Stimulated activated CD8-positive, alpha-beta memory T cell treated with anti-CD3 and anti-CD28 coated beads, Interleukin-7, amount 100 ng/mL, for 48 hours (primary cell): ENCODE results near the gene FLVCR2.

Experiments
- DNase-seq, 2 donors: peaks; one replicate each; pipeline ENCODE4 v3.0.0-alpha.2; 2020; ENCODE audit warnings: low read depth in 1 of 2; ENCODE audit errors: extremely low read depth in 1 of 2

The FLVCR2 gene, protein sequence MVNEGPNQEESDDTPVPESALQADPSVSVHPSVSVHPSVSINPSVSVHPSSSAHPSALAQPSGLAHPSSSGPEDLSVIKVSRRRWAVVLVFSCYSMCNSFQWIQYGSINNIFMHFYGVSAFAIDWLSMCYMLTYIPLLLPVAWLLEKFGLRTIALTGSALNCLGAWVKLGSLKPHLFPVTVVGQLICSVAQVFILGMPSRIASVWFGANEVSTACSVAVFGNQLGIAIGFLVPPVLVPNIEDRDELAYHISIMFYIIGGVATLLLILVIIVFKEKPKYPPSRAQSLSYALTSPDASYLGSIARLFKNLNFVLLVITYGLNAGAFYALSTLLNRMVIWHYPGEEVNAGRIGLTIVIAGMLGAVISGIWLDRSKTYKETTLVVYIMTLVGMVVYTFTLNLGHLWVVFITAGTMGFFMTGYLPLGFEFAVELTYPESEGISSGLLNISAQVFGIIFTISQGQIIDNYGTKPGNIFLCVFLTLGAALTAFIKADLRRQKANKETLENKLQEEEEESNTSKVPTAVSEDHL

DNA sequence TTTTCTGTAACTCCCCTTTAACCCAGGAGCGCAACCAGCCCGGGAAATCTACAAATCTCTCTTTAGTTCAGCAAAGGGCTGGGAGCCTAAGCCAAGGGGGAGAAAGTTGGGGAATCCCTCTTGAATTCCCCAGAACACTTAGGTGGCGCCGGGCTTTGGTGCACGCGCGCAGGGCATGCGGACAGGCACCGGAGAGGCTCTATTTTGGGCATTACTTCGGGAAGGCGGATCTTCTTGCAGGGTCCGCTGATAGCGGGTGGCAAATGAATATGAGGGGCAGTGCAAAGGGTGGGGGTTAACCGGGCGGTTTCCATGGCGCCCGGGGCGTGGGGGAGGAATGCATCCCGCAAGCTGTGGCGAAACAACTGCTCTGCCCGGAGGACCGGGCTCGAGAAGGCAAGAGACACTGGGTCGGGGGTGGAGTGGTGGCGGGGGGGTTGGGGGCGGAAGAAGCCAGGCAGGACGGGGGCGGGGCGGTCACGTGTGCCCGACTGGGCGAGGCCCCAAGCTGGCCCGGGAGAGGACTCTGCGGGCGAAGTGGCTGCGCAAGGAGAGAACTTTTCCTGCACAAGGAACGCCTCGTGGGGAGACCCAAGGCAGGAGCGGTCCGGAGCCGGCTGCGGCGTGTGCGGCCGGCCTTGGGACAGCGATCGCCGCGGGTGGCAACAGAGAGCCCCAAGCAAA, at the start of gene FLVCR2:
TSS of gene FLVCR2 (plus strand) at position 519 of the 684 bp plus-strand sequence. CDS start 353 bp downstream, outside the sequence.
- DNase-seq, result no peak

DNA sequence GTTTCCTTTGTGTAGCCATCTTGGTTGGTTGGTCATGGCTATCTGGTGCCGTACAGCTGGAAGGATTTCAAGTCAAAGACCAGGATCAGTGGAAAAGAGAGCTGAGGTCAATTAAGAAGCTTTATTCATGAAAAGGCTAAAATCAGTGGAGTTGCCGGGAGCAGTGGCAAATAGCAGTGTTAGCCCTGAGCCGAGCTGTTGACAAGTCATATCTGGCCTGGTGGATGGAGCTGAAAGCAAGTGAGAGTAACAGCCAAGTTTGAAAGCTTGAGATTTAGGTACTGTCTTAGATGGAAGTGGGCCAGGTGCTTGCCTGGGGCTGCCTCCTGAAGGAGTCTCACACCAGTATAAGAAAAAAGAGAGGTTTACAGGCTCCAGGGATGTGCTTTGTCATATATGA, 47.2 kb upstream of the FLVCR2 start:
- no peak for DNase-seq

DNA sequence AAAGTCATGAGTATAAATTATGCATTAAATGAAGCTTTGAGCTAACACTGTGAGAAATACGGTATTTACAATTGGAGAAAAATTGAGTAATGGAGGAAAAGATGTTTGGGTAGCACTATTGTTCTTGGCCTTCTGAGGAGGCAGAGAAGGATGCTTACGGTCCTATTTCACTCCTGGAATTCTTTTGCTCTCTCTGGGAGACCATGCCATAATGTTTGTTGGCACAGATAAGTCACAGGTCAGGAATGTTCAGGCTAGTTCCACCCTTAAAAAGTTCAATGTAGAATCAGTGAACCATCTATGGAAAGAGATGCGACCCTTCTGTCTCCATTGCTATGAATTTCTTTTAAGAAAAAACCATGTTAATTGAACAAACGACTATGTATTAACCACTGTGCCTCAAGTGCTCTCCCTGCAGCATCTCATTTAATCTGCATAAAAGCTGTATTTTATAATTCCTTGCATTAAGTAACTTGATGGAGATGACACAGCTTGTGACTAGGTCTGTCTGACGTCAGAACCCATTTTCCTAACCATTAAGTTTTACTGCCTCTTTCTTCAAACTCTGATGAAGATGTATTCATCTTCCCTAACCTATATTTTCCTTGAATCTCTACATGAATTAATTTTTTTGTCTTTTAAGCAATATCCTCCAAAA, 46.6 kb upstream of the FLVCR2 start:
- DNase-seq, result no peak

DNA sequence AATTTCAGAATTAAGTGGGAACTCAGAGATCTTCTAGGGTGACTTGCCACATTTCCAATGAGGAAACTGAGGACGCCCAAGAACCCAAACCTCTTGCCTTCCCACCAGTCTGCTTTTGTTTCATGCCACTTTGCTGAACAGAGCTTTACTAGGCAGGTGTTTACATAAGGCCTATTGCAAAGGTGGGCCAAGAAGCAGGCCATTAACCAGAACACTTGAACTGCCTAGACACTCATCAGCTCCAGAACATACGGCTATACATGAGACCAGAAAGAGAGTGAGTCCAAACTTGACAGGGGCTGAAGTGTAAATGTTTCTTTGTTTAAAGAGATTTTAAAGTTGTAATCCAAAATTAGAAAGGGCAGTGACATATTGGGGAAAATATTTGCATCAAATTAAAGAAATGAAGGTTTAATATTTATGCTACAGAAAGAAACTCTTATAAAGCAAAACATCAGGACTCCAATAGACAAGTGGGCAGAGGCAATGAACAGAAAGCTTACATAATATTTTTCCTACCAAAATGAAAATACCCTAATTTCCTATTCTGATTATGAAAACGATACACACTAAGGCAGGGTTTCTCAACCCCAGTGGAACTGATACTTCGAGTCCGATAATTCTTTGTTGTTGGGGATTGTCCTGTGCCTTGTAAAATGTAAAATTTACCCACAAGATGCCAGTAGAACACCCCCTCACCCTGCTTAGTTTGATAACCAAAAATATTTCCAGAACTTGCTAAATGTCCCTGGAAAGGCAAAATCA, 44.4 kb upstream of the FLVCR2 start:
- DNase-seq, result no peak

DNA sequence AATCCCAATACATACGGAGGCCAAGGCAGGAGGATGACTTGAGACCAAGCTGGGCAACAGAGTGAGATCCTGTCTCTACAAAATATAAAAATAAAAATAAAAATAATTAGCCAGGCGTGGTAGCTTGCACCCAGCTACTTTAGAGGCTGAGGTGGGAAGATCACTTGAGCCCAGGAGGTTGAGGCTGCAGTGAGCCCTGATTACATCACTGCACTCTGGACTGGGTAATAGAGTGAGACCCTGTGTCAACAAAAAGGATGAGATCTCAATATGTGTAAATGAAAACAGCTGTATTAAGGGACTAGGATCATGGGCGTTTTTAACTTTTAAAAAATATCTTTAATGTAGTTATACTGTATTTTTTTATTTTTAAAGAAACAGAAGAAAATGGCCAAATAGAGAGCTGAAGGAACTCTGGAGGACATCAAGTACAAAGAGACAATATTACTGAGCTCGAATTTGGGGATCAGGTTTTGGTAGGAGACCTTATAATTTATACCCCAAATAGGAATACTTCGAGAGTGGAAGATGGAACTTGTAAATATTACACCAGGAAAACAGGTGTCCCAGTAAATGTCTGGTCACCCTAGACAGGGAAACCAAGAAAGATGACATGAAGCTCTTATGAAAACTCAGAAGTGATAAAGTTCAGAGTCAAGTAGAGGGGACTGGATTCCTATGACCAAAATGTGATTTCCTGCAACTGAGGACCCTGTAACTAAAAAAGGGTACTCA, 43.1 kb upstream of the FLVCR2 start:
- no peak for DNase-seq

DNA sequence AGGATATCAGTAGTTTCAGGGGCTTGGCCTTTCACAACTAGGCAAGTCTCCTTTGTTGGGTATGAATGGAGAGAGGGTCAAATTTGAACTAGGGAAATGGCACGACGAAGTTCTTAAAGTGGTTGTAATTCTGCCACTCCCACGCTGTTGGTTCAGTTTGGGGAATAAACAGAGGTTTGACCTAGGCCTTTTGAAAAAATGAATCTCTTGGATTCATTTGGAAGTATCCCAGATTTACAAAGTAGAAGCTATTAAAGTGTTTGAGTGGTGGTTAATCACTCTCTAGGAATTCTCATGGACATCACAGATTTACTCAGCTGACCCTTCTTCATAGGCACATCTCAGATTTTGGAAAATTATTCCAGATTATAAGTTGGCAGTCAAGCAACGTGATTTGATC, 41.3 kb upstream of the FLVCR2 start:
- no peak for DNase-seq

DNA sequence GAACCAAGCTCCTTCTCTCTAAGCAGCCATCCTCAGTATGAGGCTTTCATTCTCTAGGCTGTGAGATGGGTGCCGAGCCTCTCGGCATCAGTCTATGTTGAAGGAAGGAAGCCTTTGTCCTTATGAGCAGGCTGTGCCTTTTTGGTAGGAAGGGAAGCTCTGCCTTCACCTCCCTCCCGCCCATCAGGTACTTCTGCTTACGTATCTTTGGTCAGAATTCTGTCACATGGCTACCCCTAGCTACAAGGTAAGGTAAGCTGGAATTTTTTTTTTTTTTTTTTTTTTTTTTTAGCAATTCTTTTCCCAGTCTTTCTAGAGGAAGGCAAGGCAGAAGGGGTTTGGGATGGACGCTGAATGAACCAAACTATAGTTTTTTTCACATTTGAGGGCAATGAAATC, 39.3 kb upstream of the FLVCR2 start:
- no peak for DNase-seq

DNA sequence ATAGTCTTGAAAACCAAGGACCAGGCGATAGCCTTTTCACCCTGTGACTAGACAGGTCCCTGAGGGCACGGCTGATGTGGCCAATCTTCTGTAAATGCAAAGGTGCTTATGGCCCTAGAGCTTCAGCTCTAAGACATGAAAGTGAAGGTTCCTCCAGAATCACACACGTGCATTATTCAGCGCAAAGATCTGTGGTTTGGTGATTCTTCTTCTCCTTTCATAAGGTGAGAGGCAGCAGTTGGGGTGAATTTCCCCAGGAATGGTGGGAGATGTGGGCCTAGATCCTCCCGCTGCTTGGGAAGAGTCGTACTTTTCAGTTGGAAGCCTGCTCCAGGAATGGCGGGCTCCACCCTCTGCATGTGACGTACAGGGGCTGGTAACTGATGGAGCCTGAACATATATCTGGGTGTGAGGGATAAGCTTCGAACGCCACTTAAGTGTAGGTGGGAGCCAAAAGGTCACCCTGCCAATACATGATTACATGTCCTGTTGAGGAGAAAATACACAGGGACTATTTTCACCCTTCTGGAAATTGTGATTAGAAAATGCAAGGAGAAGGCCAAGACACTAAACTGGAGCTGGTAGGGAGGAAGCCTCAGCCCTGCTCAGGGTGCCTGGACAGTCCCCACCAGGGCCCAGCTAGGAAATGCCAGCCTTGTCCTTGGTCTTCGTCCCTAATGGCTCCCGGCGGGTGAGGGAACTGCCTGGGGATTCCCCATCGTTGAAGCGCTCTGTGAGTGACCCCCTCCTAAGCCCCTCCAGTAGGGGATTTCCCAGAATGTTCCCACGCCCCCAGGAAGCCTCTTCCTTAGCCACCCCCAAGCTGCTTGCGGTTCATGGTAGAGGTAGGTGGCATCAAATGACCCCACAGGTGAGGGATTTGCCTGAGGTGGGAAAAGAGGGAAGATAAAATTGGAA, 38.6 kb upstream of the FLVCR2 start:
- DNase-seq, result no peak

DNA sequence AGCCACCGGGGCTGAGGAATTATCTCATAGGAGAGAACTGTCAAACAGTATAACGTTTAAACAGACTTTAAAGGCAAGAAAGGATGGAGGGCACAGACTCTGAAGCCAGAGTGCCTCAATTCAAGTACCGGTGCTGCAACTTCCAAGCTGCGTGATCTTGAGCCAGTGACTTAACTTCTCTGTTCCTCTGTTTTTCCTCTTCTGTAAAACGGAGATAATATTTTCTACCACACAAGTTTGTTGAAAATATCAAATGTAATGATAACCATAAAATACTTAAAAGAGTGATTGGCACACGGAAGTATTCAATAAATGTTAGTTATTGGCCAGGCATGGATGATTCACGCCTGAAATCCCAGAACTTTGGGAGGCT, 38.0 kb upstream of the FLVCR2 start:
- no peak for DNase-seq

DNA sequence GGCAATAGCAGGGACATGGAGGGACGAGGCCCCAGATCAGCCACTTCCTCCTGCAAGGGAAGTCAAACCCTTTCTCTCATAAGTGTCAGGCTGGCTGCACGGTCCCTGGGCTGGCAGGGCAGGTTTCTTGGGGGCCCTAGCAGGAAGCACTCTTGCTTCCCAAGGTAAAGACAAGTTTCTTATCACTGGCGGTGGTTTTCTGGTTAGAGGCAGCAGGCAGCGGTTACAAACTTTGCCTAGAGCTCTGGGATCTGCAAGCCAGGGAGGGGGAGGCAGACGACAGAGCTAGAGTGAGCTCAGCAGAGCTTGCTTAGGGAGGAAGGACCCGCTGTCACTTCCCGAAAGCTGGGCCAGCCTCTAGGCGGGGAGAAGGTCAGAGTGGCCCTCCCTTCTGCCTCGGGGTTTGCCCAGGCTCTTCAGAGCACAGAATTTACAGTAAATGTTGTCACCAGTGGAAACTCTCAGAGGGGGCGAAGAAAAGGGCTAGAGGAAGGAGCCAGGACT, 35.8 kb upstream of the FLVCR2 start:
- peak; percentile 67 to 89 for DNase-seq

DNA sequence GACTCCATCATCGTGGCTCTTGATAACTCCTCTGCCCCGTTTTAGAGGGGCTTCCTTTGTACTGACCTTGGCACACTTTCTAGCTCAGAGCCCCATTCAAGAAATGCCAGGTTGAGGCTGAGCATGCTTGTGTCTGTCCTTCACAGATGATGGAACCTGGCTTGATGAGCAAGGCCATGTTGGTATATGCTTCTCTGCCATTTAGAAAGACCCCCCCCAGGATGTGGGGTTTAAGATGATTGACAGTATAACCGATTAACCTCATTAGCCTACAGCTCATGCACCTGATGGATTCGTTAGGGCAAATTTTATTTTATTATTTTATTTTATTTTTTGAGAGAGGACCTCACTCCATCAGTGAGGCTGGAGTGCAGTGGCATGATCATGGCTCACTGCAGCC, 35.2 kb upstream of the FLVCR2 start:
- DNase-seq, result no peak

DNA sequence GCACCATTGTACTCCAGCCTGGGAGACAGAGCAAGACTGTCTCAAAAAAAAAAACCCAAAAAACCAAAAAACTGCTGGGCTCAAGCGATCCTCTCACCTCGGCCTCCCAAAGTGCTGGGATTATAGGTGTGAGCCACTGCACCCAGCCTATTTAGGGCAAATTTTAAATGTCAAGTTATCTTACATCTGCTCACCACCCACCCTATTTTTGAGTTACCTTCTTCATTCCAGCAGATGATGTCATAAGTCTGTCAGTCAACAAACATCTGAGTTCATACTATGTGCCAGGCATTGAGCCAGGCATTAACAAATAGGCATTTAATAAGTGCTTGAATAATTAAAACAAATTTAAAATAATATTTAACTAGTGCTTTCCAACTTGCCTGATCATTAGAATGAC, 34.6 kb upstream of the FLVCR2 start:
- DNase-seq, result no peak

DNA sequence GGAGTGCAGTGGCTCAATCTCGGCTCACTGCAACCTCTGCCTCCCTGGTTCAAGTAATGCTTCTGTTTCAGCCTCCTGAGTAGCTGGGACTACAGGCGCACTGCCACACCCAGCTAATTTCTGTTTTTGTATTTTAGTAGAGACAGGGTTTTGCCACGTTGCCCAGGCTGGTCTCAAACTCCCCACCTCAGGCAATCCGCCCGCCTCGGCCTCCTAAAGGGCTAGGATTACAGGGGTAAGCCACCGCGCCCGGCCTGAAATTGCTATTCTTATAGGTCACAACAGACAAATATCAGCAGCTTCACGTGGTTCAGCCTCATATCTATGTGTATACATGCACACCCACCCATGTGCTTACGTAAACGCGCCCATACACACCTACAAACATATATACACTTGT, 32.5 kb upstream of the FLVCR2 start:
- DNase-seq, result no peak

DNA sequence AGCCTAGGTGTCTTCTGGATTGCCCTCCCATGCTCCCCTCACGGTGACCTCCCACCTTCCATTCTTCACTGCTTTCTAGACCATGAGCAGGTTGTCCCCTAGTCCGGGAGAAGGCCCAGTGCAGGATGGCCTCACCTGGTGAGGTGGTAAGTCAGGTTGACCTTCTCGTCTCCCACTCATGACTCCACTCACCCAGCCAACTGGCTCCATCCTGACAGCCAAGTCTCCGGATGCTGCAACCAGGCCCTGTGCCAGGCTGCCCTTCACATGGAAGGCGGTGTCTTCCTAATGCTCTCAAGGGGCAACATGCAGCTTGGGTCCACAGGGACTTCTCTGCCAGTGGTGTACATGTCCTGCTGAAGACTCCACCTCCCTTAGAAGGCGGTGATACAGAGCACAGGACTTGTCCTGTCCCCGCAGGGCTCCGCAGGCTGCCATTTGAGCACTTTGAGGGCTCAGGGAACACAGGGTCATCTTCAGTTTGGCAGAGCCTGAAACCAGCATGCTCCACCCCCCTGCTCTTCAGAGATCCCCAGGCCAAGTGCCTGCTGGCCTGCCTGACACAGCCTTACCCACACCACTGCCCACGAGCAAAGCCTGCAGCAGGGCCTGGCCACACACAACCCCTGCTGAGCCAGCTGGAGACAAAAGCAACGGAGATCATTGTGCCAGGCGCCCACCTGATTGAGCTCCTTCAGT, 30.7 kb upstream of the FLVCR2 start:
- no peak for DNase-seq

DNA sequence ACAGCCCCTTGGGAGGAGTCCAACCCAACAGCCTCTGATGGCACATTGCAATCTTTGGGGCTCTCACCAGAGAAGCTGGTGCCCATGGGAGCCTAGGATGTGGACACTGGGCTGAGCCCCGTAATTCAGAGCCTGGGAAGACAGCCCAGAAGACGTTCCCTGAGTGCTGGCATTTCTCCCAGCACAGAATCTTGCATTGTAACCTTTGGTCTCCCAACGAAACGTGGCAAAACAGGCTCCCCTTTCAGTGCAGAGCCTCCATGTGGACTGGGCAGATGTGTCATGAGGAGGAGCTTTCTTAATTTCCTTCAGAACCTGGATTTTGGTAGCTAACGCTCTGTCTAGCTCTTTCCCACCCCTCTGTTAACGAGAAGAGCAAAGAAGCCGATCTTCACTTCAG, 29.9 kb upstream of the FLVCR2 start:
- no peak for DNase-seq

DNA sequence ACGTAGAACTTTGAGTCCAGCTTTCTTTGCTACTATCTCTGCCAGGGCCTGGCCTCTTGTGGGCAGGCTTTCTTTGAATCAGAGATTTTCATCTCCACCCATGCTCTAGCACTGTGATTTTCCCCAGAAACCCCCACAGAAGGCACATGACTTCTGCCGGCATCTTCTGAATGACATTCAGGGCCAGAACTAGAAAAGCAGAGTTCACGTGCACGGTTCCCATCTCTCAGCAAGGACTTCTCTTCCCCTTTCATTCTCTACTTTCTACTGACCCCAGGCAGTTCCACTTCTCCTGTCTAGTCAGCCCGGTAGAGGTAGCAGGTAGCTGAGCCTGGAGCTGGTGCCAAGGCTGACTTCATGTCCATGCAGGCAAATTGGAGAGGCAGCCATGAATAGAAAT, 29.3 kb upstream of the FLVCR2 start:
- DNase-seq, result no peak

DNA sequence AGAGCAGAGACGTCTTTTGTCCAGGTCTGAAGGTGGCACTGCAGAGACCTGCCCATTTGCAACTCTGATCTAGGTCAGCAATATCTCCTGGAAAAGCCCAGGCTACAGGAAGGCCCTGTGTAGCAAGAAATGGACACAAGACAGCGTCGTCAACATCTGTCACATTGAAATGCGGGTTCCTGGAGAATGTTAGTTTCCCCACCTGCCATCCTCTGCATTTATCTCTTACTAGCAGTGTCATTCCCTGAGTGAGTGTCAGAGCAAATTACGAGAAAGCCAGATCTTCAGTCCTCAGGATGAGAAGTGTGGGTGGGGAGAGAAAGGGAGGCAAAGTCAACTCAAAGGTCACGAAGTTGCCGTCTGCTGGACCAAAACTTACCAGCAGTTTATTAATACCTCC, 27.4 kb upstream of the FLVCR2 start:
- no peak for DNase-seq

DNA sequence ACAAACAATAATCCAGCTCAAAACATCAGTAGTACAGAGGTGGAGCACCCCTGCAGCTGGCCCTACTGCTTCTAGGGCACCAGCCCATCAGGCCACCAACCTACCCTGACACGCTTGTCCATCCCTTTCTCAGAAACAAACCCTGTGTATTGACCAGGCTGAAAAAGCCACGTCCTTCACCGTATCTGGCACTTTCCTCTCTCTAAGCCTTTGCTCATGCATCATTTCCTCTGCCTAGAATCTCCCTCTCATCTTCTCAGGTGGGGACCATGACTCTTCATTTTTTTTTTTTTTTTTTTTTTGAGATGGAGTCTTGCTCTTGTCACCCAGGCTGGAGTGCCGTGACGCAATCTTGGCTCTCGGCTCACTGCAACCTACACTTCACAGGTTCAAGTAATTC, 25.3 kb upstream of the FLVCR2 start:
- DNase-seq, result no peak
